A549 (cell line): ENCODE results near the gene LILRB4. TPM values are rescaled to one million over a fixed set of nuclear protein-coding genes. Genes with fewer than 3 reads are reported as not detected.
"Not testable (repeated sequence)": the region's sequence is repeated elsewhere in the genome, so short reads cannot be mapped to it uniquely, and the experiment has no call there.

Source experiments
- ATAC-seq, 2 experiments: fragments of 200-7000 bp in 1 of 2; fragments of >200 bp in 1 of 2; cut with Nextera tagmentation in 1 of 2; cut with Tn5 transposase in 1 of 2; 3 replicates each; pipeline versions ENCODE4 v1.8.0 to v1.9.1; 2018 to 2020; ENCODE audit warnings: mild to moderate bottlenecking in 1 of 2, moderate library complexity in 1 of 2
- CTCF ChIA-PET: fragments of 300-600 bp; sonication (Branson Sonifier 250); formaldehyde crosslinking; extraction: SDS; loops from one replicate; lab custom pipeline; 2021; ENCODE audit warnings: antibody characterized with exemption, inconsistent platforms; lab: Yijun Ruan, JAX
- POLR2A ChIA-PET: fragments of 350-600 bp; formaldehyde crosslinking; extraction: SDS; loops from one replicate; lab custom pipeline; 2021; ENCODE audit warnings: antibody characterized with exemption, inconsistent platforms; lab: Yijun Ruan, JAX
- DNase-seq, 2 experiments: peaks; one replicate each; pipeline versions ENCODE4 v3.0.0 to v3.0.0-alpha.2; 2011 to 2016; ENCODE audit warnings: low read depth in 1 of 2, low spot score in 1 of 2
- FAIRE-seq: peaks from 2 replicates; lab custom pipeline; 2011; peaks lifted over from hg19 to GRCh38; lab: Jason Lieb, UNC
- H3K27ac ChIP-seq, 2 experiments: fragments of >200 bp; sonication (Bioruptor Twin); formaldehyde crosslinking; 3 replicates each; pipeline ENCODE4 v1.5.1; 2016 to 2017
- H3K4me1 ChIP-seq: fragments of >200 bp; sonication (Bioruptor Twin); formaldehyde crosslinking; 3 replicates; pipeline ENCODE4 v1.6.1; 2016
- H3K4me2 ChIP-seq: fragments of >200 bp; sonication (Bioruptor Twin); formaldehyde crosslinking; 3 replicates; pipeline ENCODE4 v1.6.1; 2016
- H3K4me3 ChIP-seq: fragments of >200 bp; sonication (Bioruptor Twin); formaldehyde crosslinking; 3 replicates; pipeline ENCODE4 v1.5.1; 2016
- H3K9me3 ChIP-seq: fragments of >200 bp; sonication (Bioruptor Twin); formaldehyde crosslinking; 3 replicates; pipeline ENCODE4 v1.6.1; 2016
- CEBPB ChIP-seq, 2 experiments: fragments of >200 bp in 1 of 2; sonication (Bioruptor Twin) in 1 of 2; formaldehyde crosslinking in 1 of 2; IDR thresholded peaks; 2 replicates each; pipeline ENCODE4 v1.6.1; 2012 to 2016
- EHF ChIP-seq: fragments of 250-450 bp; sonication (Bioruptor Pico); IDR thresholded peaks from 2 replicates; pipeline ENCODE4 v1.5.0; 2020; ENCODE audit warnings: mild to moderate bottlenecking
- EHMT2 ChIP-seq: fragments of 200-600 bp; sonication (generic); IDR thresholded peaks from 2 replicates; pipeline ENCODE4 v1.6.1; 2016; ENCODE audit warnings: antibody characterized with exemption, low read depth, mild to moderate bottlenecking, moderate library complexity
- EP300 ChIP-seq, 2 experiments: fragments of >200 bp; sonication (Bioruptor Twin); formaldehyde crosslinking; IDR thresholded peaks; 2 replicates in 1 of 2; 3 replicates in 1 of 2; pipeline ENCODE4 v1.6.1; 2016 to 2017
- FOSB ChIP-seq: fragments of 250-450 bp; sonication (Bioruptor Pico); IDR thresholded peaks from 2 replicates; pipeline ENCODE4 v1.5.0; 2020; ENCODE audit warnings: mild to moderate bottlenecking, moderate library complexity
- FOXS1 ChIP-seq: fragments of 250-450 bp; sonication (Bioruptor Pico); IDR thresholded peaks from 2 replicates; pipeline ENCODE4 v1.5.0; 2020; ENCODE audit warnings: mild to moderate bottlenecking, moderate library complexity
- GATA3 ChIP-seq: IDR thresholded peaks from 2 replicates; pipeline ENCODE4 v1.6.1; 2012; ENCODE audit warnings: borderline replicate concordance
- HDAC2 ChIP-seq: fragments of 200-600 bp; sonication (generic); IDR thresholded peaks from 2 replicates; pipeline ENCODE4 v1.6.1; 2016
- HOXB13 ChIP-seq: fragments of 250-450 bp; sonication (Bioruptor Pico); IDR thresholded peaks from 2 replicates; pipeline ENCODE4 v1.5.0; 2020; ENCODE audit warnings: low read depth, mild to moderate bottlenecking, moderate library complexity
- JUNB ChIP-seq: fragments of >200 bp; sonication (Bioruptor Twin); formaldehyde crosslinking; IDR thresholded peaks from 2 replicates; pipeline ENCODE4 v1.6.1; 2016
- MAFK ChIP-seq: fragments of 450-650 bp; IDR thresholded peaks from 2 replicates; pipeline ENCODE4 v1.6.1; 2014; ENCODE audit not compliant: partially characterized antibody
- NPAS2 ChIP-seq: fragments of 250-450 bp; sonication (Bioruptor Pico); IDR thresholded peaks from 2 replicates; pipeline ENCODE4 v1.8.0; 2022; ENCODE audit warnings: mild to moderate bottlenecking, moderate library complexity, borderline replicate concordance
- PBX3 ChIP-seq: IDR thresholded peaks from 2 replicates; pipeline ENCODE4 v1.6.1; 2012
- PHF8 ChIP-seq: fragments of 200-600 bp; sonication (generic); IDR thresholded peaks from 2 replicates; pipeline ENCODE4 v1.6.1; 2016; ENCODE audit warnings: low read depth, mild to moderate bottlenecking, antibody characterized with exemption, moderate library complexity, borderline replicate concordance
- TFCP2L1 ChIP-seq: fragments of 250-450 bp; sonication (Bioruptor Pico); IDR thresholded peaks from 2 replicates; pipeline ENCODE4 v1.5.0; 2021; ENCODE audit warnings: mild to moderate bottlenecking
- ZFP36 ChIP-seq: fragments of 450-650 bp; IDR thresholded peaks from 2 replicates; pipeline ENCODE4 v1.6.1; 2014; ENCODE audit warnings: borderline replicate concordance; ENCODE audit not compliant: partially characterized antibody
- ZNF302 ChIP-seq: fragments of 250-450 bp; sonication (Bioruptor Pico); IDR thresholded peaks from 2 replicates; pipeline ENCODE4 v1.9.0; 2021; ENCODE audit warnings: inconsistent platforms, mild to moderate bottlenecking, moderate library complexity
- WGBS: methylation state at CpG from one replicate; pipeline ENCODE4 v1.1.6; 2017; ENCODE audit errors: missing lambda C conversion rate; 5-methylcytosine and 5-hydroxymethylcytosine counted together
- polyA plus RNA-seq, 4 experiments: library from polyadenylated mRNA; depleted of rRNA in 3 of 4; stranded (reverse); fragments of >200 nt; fragmentation: RNase III in 1 of 4; extraction: RNeasy Plus Mini Kit Qiagen cat#74134 plus additional on column Dnase treatment in 1 of 4; gene quantifications; 2 replicates in 3 of 4; 3 replicates in 1 of 4; pipeline ENCODE4 v1.2.3, GENCODE V29; 2011 to 2017
- TF ChIP-seq, protein P1 (sequence below): IDR thresholded peaks from 2 replicates; pipeline ENCODE4 v1.6.1; 2012

LILRB4 gene
- polyA plus RNA-seq, 2 of the 4 experiments (the other 2 are of a cell fraction), result not detected

- WGBS, result 8% methylated on average over 5 of the region's 5 CpGs
- no peak for DNase-seq
These were observed 31.9 kb downstream of the LILRB4 start for GRCh38 chr19:54694648-54695047.

DNA sequence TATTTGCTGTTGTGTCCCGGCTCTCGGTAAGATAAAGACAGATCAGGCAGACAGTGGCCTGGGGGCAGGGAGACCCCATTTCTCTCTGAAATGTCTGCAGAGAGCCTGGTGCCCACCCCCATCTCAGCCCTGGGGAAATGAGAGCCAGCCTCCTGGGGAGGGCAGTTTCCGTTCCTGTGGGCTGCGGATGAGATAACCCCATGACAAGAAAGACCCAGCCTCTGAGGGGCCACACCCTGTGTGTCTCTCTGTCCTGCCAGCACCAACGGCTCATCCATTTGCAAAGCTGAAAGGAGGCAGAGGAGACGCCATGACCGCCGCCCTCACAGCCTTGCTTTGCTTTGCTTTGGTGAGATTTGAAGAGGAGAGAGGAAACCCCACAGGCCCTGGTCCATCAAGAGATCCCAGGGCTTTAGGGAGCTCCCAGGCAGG is 33.3 kb downstream of the LILRB4 start:
- ChIA-PET CTCF (no interaction called here), POLR2A (no interaction called here)
- TF ChIP-seq HDAC2 (no peak), TFCP2L1 (CRISPR knock-in tag) (no peak), MAFK (no peak), ZNF302 (CRISPR knock-in tag) (no peak)
- no peaks in the 10 kb centered on the region for H3K4me1 ChIP-seq
- FAIRE-seq (no peak), DNase-seq (no peak), ATAC-seq (peak in 1 of 2 experiments; percentile 36; a peak in 2 of 6 replicates)
- H3K4me3 ChIP-seq, result no peak overlapping the region
- H3K27ac ChIP-seq, result no peak overlapping the region
- no peaks in the 10 kb centered on the region for H3K9me3 ChIP-seq
- 36% methylated on average over 8 of the region's 8 CpGs for WGBS
- no peak overlapping the region for H3K4me2 ChIP-seq

More at GRCh38 chr19:54694648-54695047, 31.9 kb downstream of the LILRB4 start:
- peak in 1 of 2 experiments; percentile 23; a peak in 1 of 6 replicates for ATAC-seq
- Histone ChIP-seq H3K4me1 (no peaks in the 10 kb centered on the region), H3K4me2 (no peak overlapping the region), H3K9me3 (no peaks in the 10 kb centered on the region), H3K4me3 (no peak overlapping the region), H3K27ac (no peak overlapping the region)
- POLR2A ChIA-PET, result no interaction called here
- CTCF ChIA-PET, result no interaction called here
- no peak for TF ChIP-seq ZFP36
- TF ChIP-seq NPAS2 (CRISPR knock-in tag), result no peak
- TF ChIP-seq EP300 (IDR thresholded peaks at IDR 0.05), result no peak
- no peak for TF ChIP-seq CEBPB (IDR thresholded peaks at IDR 0.05)
- no peak for TF ChIP-seq EHMT2
- no peak for TF ChIP-seq MAFK
- no peak for TF ChIP-seq HOXB13
- TF ChIP-seq FOXS1, result no peak
- TF ChIP-seq PBX3, result no peak
- FAIRE-seq, result no peak

DNA sequence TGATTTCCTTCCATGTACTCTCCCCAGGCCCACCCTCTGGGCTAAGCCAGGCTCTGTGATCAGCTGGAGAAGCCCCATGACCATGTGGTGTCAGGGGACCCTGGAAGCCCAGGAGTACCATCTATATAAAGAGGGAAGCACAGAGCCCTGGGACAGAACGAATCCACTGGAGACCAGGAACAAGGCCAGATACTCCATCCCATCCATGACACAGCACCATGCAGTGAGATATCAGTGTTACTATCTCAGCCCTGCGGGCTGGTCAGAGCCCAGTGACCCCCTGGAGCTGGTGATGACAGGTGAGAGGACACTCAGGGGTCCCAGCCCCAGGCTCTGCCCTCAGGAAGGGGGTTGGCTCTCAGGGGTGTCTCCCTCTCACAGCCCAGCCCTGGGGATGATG is 34.0 kb downstream of the LILRB4 start:
- FAIRE-seq, result no peak
- H3K4me3 ChIP-seq, result no peak overlapping the region
- WGBS, result 0% methylated on average over 1 of the region's 2 CpGs
- ChIA-PET CTCF (no interaction called here), POLR2A (no interaction called here)
- no peaks in the 10 kb centered on the region for H3K4me1 ChIP-seq
- H3K9me3 ChIP-seq, result no peaks in the 10 kb centered on the region
- no peak overlapping the region for H3K27ac ChIP-seq
- ATAC-seq, result peak; percentile 40 to 46; a peak in 2 of 6 replicates
- no peak overlapping the region for H3K4me2 ChIP-seq
- TF ChIP-seq, protein P1, sequence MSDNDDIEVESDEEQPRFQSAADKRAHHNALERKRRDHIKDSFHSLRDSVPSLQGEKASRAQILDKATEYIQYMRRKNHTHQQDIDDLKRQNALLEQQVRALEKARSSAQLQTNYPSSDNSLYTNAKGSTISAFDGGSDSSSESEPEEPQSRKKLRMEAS, result no peak
- no peak for TF ChIP-seq FOSB (CRISPR knock-in tag)
- TF ChIP-seq JUNB, result no peak
- TF ChIP-seq HOXB13, result no peak
- no peak for TF ChIP-seq ZNF302 (CRISPR knock-in tag)
- TF ChIP-seq ZFP36, result no peak
- TF ChIP-seq GATA3, result no peak
- TF ChIP-seq TFCP2L1 (CRISPR knock-in tag), result no peak
- no peak for DNase-seq

DNA sequence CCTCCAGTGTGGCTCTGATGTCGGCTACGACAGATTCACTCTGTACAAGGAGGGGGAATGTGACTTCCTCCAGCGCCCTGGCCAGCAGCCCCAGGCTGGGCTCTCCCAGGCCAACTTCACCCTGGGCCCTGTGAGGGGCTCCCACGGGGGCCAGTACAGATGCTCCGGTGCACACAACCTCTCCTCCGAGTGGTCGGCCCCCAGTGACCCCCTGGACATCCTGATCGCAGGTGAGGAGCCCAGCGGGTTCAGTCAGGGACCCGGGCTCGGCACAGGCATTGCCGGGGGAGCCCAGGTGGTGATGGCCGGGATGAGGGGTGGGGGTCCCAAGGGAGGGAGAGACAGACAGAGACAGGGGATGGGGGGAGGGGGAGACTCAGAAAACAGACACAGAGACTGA is 34.9 kb downstream of the LILRB4 start:
- H3K27ac ChIP-seq, DNase-seq, H3K4me2 ChIP-seq, H3K9me3 ChIP-seq, FAIRE-seq, H3K4me1 ChIP-seq, POLR2A ChIA-PET, H3K4me3 ChIP-seq, ATAC-seq: not testable (repeated sequence)
- 0% methylated on average over 1 of the region's 13 CpGs for whole genome bisulfite sequencing
- CTCF ChIA-PET, result interaction anchor here (1.6 kb wide), 1 partner anchor 24 kb away, joined by 4 read pairs; no protein-coding TSS in a partner anchor

GRCh38 chr19:54704928-54705327 is 42.1 kb downstream of the LILRB4 start:
- no peak for ATAC-seq
- Histone ChIP-seq H3K4me1 (no peaks in the 10 kb centered on the region), H3K9me3 (no peaks in the 10 kb centered on the region; the same call in 2 of the 3 replicates), H3K4me2 (no peak overlapping the region), H3K4me3 (no peak overlapping the region), H3K27ac (no peak overlapping the region)
- POLR2A ChIA-PET, result no interaction called here
- CTCF ChIA-PET, result no interaction called here
- no peak for FAIRE-seq
- DNase-seq, result no peak
- TF ChIP-seq PHF8, result no peak
- no peak for TF ChIP-seq EHF (CRISPR knock-in tag)
- 8% methylated on average over 8 of the region's 8 CpGs for WGBS
